Measurements from ENCODE around the gene THAP10.

THAP10 gene

DNA sequence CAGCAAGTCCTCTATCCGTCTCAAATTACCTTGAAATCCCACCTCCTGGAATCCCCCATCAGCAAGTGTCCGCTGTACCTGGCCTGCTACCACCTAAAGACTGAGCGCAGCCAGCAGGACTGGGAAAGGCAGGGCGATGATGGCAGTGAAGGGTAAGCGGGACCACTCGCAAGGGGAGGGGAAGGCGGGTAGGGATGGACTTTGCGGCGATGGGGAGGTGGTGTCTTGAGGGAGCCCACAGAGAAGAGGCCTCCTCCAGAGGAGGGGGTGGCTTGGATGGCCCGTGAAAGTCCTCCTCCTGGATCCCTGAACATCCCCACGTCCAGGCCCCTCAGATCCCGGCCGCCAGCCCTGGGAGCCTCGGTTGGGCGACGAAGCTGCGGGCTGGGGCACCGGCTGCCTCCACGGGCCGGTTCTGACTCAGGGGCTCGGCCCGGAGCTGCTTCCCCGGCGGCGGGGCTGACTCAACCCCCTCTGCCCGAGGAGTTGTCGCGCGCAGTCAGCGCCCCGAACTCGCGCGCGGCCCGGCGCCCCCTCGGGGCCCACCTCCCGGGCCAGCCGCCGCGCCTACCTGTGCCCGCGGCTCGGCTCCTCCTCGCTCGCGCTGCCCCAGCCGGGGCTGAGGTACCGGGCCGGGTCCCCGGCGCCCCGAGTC is 38.8 kb downstream of the THAP10 start:
- peak; percentile 29 for DNase-seq

GRCh38 chr15:70852501-70853317 is 39.5 kb downstream of the THAP10 start:
- no peak for DNase-seq

DNA sequence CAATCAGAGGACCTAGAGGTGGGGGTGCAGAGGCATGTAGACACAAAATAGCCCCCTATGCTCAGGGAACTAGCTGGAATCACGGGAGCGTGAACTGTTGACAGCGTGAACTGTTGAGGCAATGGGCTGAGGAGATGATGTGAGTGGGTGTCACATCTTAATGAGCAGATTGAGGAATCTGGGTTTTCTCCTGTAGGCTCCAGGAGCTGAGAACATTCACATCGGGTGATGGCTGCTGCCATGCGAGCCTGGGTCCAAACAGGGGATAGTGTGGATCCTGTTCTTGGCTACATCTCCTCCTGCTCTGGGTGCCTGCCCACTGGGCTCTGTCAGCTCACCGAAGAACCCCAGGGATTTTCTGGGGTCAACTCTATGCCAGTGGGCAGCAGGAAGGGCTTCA is 40.3 kb downstream of the THAP10 start:
- DNase-seq: no peak

DNA sequence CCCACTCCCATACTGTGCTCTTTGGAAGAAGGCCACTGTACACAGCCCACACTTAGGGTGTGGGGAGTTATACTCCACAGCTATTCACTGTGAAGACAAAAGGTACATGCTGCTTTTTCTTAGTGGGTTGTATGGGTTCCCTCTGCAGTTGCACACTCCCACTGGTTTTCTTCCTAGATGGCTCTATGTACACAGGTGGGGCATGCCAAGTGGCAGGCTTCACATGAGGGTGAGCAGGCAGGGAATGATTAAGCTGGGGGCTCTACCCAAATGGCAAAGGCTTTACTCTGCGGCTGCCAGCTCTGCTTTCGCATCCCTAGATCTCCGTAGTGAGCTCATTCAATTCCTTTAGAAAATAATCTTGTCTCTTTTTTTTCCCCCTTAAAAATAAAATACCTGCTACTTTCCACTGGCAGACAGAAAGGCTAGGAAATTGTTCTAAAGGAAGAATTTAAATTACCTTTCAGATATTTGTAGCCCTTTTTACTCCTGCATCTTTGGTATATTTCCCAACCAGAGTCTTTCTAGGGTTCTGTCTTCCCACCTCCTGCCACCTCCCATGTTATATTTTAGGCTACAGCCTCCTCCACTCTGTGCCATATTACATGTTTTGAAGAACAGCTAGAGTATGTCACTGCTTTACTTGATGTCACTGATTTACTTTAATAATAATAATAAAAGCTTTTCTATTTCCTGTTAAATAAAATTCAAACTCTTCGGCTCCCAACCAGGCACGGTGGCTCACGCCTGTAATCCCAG is 46.5 kb downstream of the THAP10 start:
- no peak for DNase-seq

- DNase-seq: no peak
These were observed 54.8 kb downstream of the THAP10 start for GRCh38 chr15:70837476-70837875.

GRCh38 chr15:70835841-70836240 is 56.4 kb downstream of the THAP10 start:
- no peak for DNase-seq

DNA sequence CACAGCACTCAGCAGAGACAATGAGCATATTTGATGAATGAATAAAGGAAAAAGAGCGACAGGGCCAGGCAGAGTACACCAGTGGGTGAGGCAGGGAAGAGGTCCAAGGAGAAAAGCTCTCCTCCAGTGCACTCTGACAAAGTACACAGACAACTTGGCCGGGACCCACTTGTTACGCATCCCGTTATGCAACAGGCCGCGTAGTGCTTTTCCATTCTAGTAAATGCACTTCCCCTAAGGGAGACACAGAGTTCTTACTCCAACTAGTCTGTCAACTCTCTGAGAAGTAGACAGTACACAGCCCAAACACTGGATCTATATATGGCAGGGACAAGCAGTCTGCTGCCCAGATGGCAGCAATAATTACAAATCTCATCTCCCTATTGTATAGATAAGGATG is 56.8 kb downstream of the THAP10 start:
- no peak for DNase-seq

- no peak for DNase-seq
These were observed 57.2 kb downstream of the THAP10 start for GRCh38 chr15:70834999-70835398.

- DNase-seq: no peak
These were observed 58.1 kb downstream of the THAP10 start for GRCh38 chr15:70833861-70834765.

- DNase-seq: no peak
These were observed 58.8 kb downstream of the THAP10 start for GRCh38 chr15:70833422-70833821.

GRCh38 chr15:70832176-70832575 is 60.1 kb downstream of the THAP10 start:
- DNase-seq: no peak
